Kidney epithelial cell (primary cell): ENCODE results near the gene RBX1. TPM values are rescaled to one million over a fixed set of nuclear protein-coding genes. Genes with fewer than 3 reads are reported as not detected.

Experiments used
- DNase-seq: peaks from one replicate; pipeline ENCODE4 v3.0.0-alpha.2; 2010; ENCODE audit warnings: low read depth
- H3K27me3 ChIP-seq: 2 replicates; pipeline ENCODE4 v1.6.0; 2011; ENCODE audit warnings: low read length; ENCODE audit not compliant: control insufficient read depth, insufficient read depth
- H3K36me3 ChIP-seq: 2 replicates; pipeline ENCODE4 v1.5.1; 2011; ENCODE audit warnings: low read length; ENCODE audit not compliant: control insufficient read depth, insufficient read depth
- H3K4me3 ChIP-seq: 2 replicates; pipeline ENCODE4 v1.5.1; 2011; ENCODE audit warnings: low read depth, mild to moderate bottlenecking, control low read depth, low read length
- CTCF ChIP-seq: IDR thresholded peaks from 2 replicates; pipeline ENCODE4 v1.5.1; 2011; ENCODE audit warnings: mild to moderate bottlenecking, moderate library complexity, low read length, control low read depth, inconsistent platforms; ENCODE audit not compliant: insufficient read depth, poor library complexity, severe bottlenecking
- total RNA-seq: library from RNA; depleted of rRNA; stranded (reverse); fragments of >200 nt; gene quantifications from 2 replicates; pipeline ENCODE4 v1.2.3, GENCODE V29; 2015

RBX1 gene
- total RNA-seq, 1 donor from 2014 or later = 51.0 TPM

- no peak overlapping the region for H3K4me3 ChIP-seq
- DNase-seq = no peak
- no peaks in the 10 kb centered on the region for H3K36me3 ChIP-seq
- no peaks in the 10 kb centered on the region for H3K27me3 ChIP-seq
- TF ChIP-seq CTCF = no peak
These were observed 31.6 kb downstream of the RBX1 start for GRCh38 chr22:40982482-40983385.

- Histone ChIP-seq H3K27me3 (peaks cover 12% of the 10 kb centered on the region), H3K4me3 (no peak overlapping the region), H3K36me3 (no peaks in the 10 kb centered on the region)
- TF ChIP-seq CTCF = no peak
- no peak for DNase-seq
These were observed 40.1 kb downstream of the RBX1 start for GRCh38 chr22:40991298-40991697.

GRCh38 chr22:40995821-40996220, 44.6 kb downstream of the RBX1 start:
- H3K27me3 ChIP-seq = peaks cover 12% of the 10 kb centered on the region
- no peak overlapping the region for H3K4me3 ChIP-seq
- no peak for TF ChIP-seq CTCF
- no peak for DNase-seq
- H3K36me3 ChIP-seq = no peaks in the 10 kb centered on the region

GRCh38 chr22:40997520-40997919, 46.3 kb downstream of the RBX1 start:
- no peak for DNase-seq
- H3K27me3 ChIP-seq = peaks cover 3% of the 10 kb centered on the region
- no peak overlapping the region for H3K4me3 ChIP-seq
- no peaks in the 10 kb centered on the region for H3K36me3 ChIP-seq
- no peak for TF ChIP-seq CTCF

GRCh38 chr22:41000040-41000565, 48.9 kb downstream of the RBX1 start:
- DNase-seq = no peak
- no peak for TF ChIP-seq CTCF
- no peak overlapping the region for H3K4me3 ChIP-seq
- no peaks in the 10 kb centered on the region for H3K27me3 ChIP-seq
- H3K36me3 ChIP-seq = no peaks in the 10 kb centered on the region
